HepG2 (cell line): Measurements from ENCODE around the gene ZNF500. TPM values are rescaled to one million over a fixed set of nuclear protein-coding genes. Genes with fewer than 3 reads are reported as not detected.

Source experiments
- CSRNP2 ChIP-seq: sonication (generic); formaldehyde crosslinking; conservative IDR thresholded peaks from 2 replicates; pipeline ENCODE4 v1.8.0; 2022; ENCODE audit warnings: low read depth, missing genetic modification reagents
- FOXM1 ChIP-seq: sonication (generic); formaldehyde crosslinking; IDR thresholded peaks from 2 replicates; pipeline ENCODE4 v1.5.0; 2020; ENCODE audit warnings: missing genetic modification reagents
- FOXP4 ChIP-seq: sonication (generic); formaldehyde crosslinking; IDR thresholded peaks from 2 replicates; pipeline ENCODE4 v1.4.0; 2020; ENCODE audit warnings: missing genetic modification reagents
- HDAC1 ChIP-seq: sonication (generic); formaldehyde crosslinking; IDR thresholded peaks from 2 replicates; pipeline ENCODE4 v1.5.1; 2020; ENCODE audit warnings: mild to moderate bottlenecking, missing genetic modification reagents
- IKZF1 ChIP-seq: fragments of 450-650 bp; IDR thresholded peaks from 2 replicates; pipeline ENCODE4 v1.7.1; 2016
- IKZF4 ChIP-seq: sonication (generic); formaldehyde crosslinking; IDR thresholded peaks from 2 replicates; pipeline ENCODE4 v1.5.1; 2020; ENCODE audit warnings: borderline replicate concordance, mild to moderate bottlenecking, low read depth, missing genetic modification reagents; ENCODE audit errors: not compliant biosample characterization
- IRF9 ChIP-seq: sonication (generic); formaldehyde crosslinking; IDR thresholded peaks from 2 replicates; pipeline ENCODE4 v1.8.0; 2022; ENCODE audit warnings: missing genetic modification reagents, mild to moderate bottlenecking, borderline replicate concordance
- MAFG ChIP-seq: sonication (generic); formaldehyde crosslinking; IDR thresholded peaks from 2 replicates; pipeline ENCODE4 v1.5.1; 2020; ENCODE audit warnings: mild to moderate bottlenecking, missing genetic modification reagents
- MEIS2 ChIP-seq: sonication (generic); formaldehyde crosslinking; IDR thresholded peaks from 2 replicates; pipeline ENCODE4 v1.9.0; 2021; ENCODE audit warnings: mild to moderate bottlenecking, missing genetic modification reagents
- MXI1 ChIP-seq: IDR thresholded peaks from 3 replicates; pipeline ENCODE4 v1.6.1; 2012; ENCODE audit warnings: low read depth, low read length, inconsistent platforms, borderline replicate concordance
- REXO4 ChIP-seq: sonication (generic); formaldehyde crosslinking; IDR thresholded peaks from 2 replicates; pipeline ENCODE4 v1.8.0; 2022; ENCODE audit warnings: missing genetic modification reagents, mild to moderate bottlenecking, borderline replicate concordance
- TBX3 ChIP-seq: fragments of 450-650 bp; IDR thresholded peaks from 2 replicates; pipeline ENCODE4 v1.6.1; 2017; ENCODE audit warnings: antibody characterized with exemption, mild to moderate bottlenecking, inconsistent platforms, borderline replicate concordance
- TFE3 ChIP-seq: IDR thresholded peaks from 2 replicates; pipeline ENCODE4 v1.6.1; 2016
- ZFY ChIP-seq: sonication (generic); formaldehyde crosslinking; IDR thresholded peaks from 2 replicates; pipeline ENCODE4 v1.4.0; 2020; ENCODE audit warnings: missing genetic modification reagents
- ZNF142 ChIP-seq: sonication (generic); formaldehyde crosslinking; IDR thresholded peaks from 2 replicates; pipeline ENCODE4 v1.4.0; 2020; ENCODE audit warnings: missing genetic modification reagents
- ZNF740 ChIP-seq: sonication (generic); formaldehyde crosslinking; IDR thresholded peaks from 2 replicates; pipeline ENCODE4 v1.4.0; 2020; ENCODE audit warnings: missing genetic modification reagents
- polyA plus RNA-seq, 8 experiments: library from polyadenylated mRNA; depleted of rRNA in 3 of 8; stranded (reverse) in 7 of 8; unstranded in 1 of 8; fragments of >200 nt; fragmentation: Illumina TruSeq in 4 of 8; extraction: Trizol in 4 of 8; gene quantifications; 2 replicates each; pipeline versions ENCODE4 v1.2.1 to v1.2.3, GENCODE V29; 2011 to 2016; ENCODE audit warnings: low read depth in 4 of 8, missing spikeins in 1 of 8, mixed read lengths in 1 of 8; ENCODE audit not compliant: insufficient read depth in 1 of 8
- total RNA-seq, 5 experiments: library from RNA; depleted of rRNA; stranded (reverse); fragments of >200 nt; fragmentation: Illumina TruSeq; extraction: Trizol; gene quantifications; 2 replicates each; pipeline ENCODE4 v1.2.3, GENCODE V29; 2016; ENCODE audit warnings: low read depth in 1 of 5

The ZNF500 gene
- total and polyA plus RNA-seq, 2 of the 13 experiments (the other 11 are each of a cell fraction or from before 2014, with no cell fraction given): 6.1 to 12.2 TPM

GRCh38 chr16:4734063-4734729 lies 32.8 kb downstream of the ZNF500 start, which contains the start of the genes ANKS3 and DNAAF8 (continued):
- TF ChIP-seq TFE3 (CRISPR knock-in tag): 0 out of 2 replicates have a peak, but pooled peaks have one; percentile 39
- TF ChIP-seq REXO4 (CRISPR knock-in tag): no peak
- peak; percentile 76 for TF ChIP-seq IRF9 (CRISPR knock-in tag)
- TF ChIP-seq FOXM1: no peak
- TF ChIP-seq ZNF740 (CRISPR knock-in tag): peak; percentile 94
- no peak for TF ChIP-seq CSRNP2
- peak; percentile 68; the same call in 1 of the 2 replicates for TF ChIP-seq ZNF142 (CRISPR knock-in tag)
- TF ChIP-seq MXI1: peak; percentile 96; the same call in 1 of the 3 replicates
- TF ChIP-seq TBX3: no peak
- TF ChIP-seq HDAC1 (CRISPR knock-in tag): peak; percentile 99
- TF ChIP-seq MEIS2: peak; percentile 75; the same call in 1 of the 2 replicates
- TF ChIP-seq MAFG (CRISPR knock-in tag): no peak
- peak; percentile 98 for TF ChIP-seq ZFY (CRISPR knock-in tag)
- no peak for TF ChIP-seq FOXP4 (CRISPR knock-in tag)
- TF ChIP-seq IKZF4: peak; percentile 42
- no peak for TF ChIP-seq IKZF1
